ENCODE results near the gene BCAS4. TPM values are rescaled to one million over a fixed set of nuclear protein-coding genes. Genes with fewer than 3 reads are reported as not detected.
"Not testable (repeated sequence)": the region's sequence is repeated elsewhere in the genome, so short reads cannot be mapped to it uniquely, and the experiment has no call there.

Gene BCAS4
- total RNA-seq, 2 donors from 2014 or later = 9.5 to 25.2 TPM

DNA sequence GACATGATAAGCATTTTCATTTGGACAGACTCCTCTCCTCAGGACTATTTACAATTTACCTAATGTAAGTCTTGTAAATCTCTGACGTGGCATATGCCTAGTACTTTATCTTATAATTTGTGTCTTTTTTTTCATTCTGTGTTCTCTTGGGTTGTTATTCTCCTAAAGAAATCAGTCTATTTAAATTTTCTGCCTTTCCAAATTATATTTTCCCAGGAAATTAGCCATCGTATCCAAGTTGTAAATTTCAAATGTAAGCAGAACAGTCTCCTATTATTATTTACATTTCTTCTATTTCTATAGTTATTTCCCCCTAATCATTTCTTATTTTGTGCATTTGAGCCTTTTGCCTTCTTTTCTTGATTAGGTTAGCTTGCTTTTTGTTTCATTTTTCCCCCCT is 17.5 kb upstream of the BCAS4 start:
- peaks cover 2% of the 10 kb centered on the region for H3K27me3 Mint-ChIP-seq (ENCODE audit: insufficient read depth)
- H3K4me1 Mint-ChIP-seq = peaks cover 4% of the 10 kb centered on the region
- no peak overlapping the region for H3K4me3 ChIP-seq (ENCODE audit: low read length)
- H3K27ac Mint-ChIP-seq = no peak overlapping the region
- no peaks in the 10 kb centered on the region for H3K9me3 Mint-ChIP-seq
- no peaks in the 10 kb centered on the region for H3K9me3 ChIP-seq (ENCODE audit: control insufficient read depth, low read length)
- no peak for DNase-seq
- no peaks in the 10 kb centered on the region for H3K27me3 ChIP-seq (ENCODE audit: control insufficient read depth, insufficient read depth, low read length, poor library complexity, severe bottlenecking)
- 80 to 100% methylated on average over 1 to 2 of the region's 2 CpGs for WGBS, 2 experiments (ENCODE audit: insufficient coverage in 1 of 2, insufficient read length in 1 of 2)
- H3K4me1 ChIP-seq (ENCODE audit: control insufficient read depth, insufficient read depth, low read length) = peaks cover 3% of the 10 kb centered on the region
- no peaks in the 10 kb centered on the region for H3K36me3 ChIP-seq (ENCODE audit: control insufficient read depth, insufficient read depth, low read length)
- no peaks in the 10 kb centered on the region for H3K36me3 Mint-ChIP-seq (ENCODE audit: low read depth)
- H3K9ac ChIP-seq (ENCODE audit: extremely low read depth, low read length, poor library complexity, severe bottlenecking) = no peak overlapping the region
- no peak overlapping the region for H3K27ac ChIP-seq (ENCODE audit: low read depth, low read length)
- TF ChIP-seq, protein P1, sequence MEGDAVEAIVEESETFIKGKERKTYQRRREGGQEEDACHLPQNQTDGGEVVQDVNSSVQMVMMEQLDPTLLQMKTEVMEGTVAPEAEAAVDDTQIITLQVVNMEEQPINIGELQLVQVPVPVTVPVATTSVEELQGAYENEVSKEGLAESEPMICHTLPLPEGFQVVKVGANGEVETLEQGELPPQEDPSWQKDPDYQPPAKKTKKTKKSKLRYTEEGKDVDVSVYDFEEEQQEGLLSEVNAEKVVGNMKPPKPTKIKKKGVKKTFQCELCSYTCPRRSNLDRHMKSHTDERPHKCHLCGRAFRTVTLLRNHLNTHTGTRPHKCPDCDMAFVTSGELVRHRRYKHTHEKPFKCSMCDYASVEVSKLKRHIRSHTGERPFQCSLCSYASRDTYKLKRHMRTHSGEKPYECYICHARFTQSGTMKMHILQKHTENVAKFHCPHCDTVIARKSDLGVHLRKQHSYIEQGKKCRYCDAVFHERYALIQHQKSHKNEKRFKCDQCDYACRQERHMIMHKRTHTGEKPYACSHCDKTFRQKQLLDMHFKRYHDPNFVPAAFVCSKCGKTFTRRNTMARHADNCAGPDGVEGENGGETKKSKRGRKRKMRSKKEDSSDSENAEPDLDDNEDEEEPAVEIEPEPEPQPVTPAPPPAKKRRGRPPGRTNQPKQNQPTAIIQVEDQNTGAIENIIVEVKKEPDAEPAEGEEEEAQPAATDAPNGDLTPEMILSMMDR (conservative IDR thresholded peaks at IDR 0.05) = no peak
- H3K4me3 Mint-ChIP-seq = no peak overlapping the region

DNA sequence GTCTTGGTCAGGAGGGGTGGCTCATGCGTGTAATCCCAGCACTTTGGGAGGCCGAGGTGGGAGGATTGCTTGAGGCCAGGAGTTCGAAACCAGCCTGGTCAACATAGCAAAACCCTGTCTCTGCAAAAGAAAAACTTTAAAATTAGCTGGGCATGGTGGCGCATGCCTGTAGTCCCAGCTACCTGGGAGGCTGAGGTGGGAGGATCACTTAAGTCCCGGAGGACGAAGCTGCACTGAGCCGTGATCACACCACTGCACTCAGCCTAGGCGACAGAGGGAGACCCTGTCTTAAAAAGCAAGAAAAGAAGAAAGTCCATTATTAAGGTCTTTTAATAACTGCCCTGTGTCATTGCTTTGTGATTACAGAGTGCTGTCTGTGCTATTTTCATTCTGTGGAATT is 15.9 kb upstream of the BCAS4 start:
- not testable (repeated sequence) for H3K9me3 Mint-ChIP-seq; H3K4me3 Mint-ChIP-seq; DNase-seq; H3K36me3 Mint-ChIP-seq (ENCODE audit: low read depth); H3K4me1 Mint-ChIP-seq; H3K4me1 ChIP-seq (ENCODE audit: control insufficient read depth, insufficient read depth, low read length); H3K9ac ChIP-seq (ENCODE audit: extremely low read depth, low read length, poor library complexity, severe bottlenecking); H3K4me3 ChIP-seq (ENCODE audit: low read length); H3K27ac ChIP-seq (ENCODE audit: low read depth, low read length); H3K27me3 ChIP-seq (ENCODE audit: control insufficient read depth, insufficient read depth, low read length, poor library complexity, severe bottlenecking); H3K27ac Mint-ChIP-seq; H3K27me3 Mint-ChIP-seq (ENCODE audit: insufficient read depth); H3K9me3 ChIP-seq (ENCODE audit: control insufficient read depth, low read length); H3K36me3 ChIP-seq (ENCODE audit: control insufficient read depth, insufficient read depth, low read length)
- 98 to 99% methylated on average over 7 to 8 of the region's 8 CpGs for WGBS, 2 experiments (ENCODE audit: insufficient coverage in 1 of 2, insufficient read length in 1 of 2)

DNA sequence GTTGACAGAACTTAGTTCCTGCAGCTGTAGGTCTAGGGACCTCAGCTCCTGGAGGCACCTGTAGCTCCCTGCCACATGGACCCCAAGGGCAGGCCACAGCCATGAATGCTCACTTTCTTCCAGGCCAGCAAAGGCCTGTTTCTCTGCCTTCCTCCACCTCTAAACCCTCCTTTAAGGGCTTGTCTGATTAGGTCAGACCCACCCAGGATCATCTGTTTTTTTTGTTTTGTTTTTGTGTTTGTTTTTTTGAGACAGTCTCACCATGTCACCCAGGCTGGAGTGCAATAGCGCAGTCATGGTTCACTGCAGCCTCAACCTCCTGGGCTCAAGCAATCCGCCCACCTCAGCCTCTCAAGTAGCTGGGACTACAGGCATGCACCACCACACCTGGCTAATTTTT is 11.5 kb upstream of the BCAS4 start:
- Mint-ChIP-seq H3K27ac (no peak overlapping the region), H3K36me3 (ENCODE audit: low read depth) (no peaks in the 10 kb centered on the region), H3K4me3 (no peak overlapping the region), H3K9me3 (peaks cover 4% of the 10 kb centered on the region), H3K27me3 (ENCODE audit: insufficient read depth) (peaks cover 2% of the 10 kb centered on the region), H3K4me1 (peaks cover 1% of the 10 kb centered on the region)
- Histone ChIP-seq H3K9ac (ENCODE audit: extremely low read depth, low read length, poor library complexity, severe bottlenecking) (no peak overlapping the region), H3K4me3 (ENCODE audit: low read length) (no peak overlapping the region), H3K27ac (ENCODE audit: low read depth, low read length) (no peak overlapping the region), H3K27me3 (ENCODE audit: control insufficient read depth, insufficient read depth, low read length, poor library complexity, severe bottlenecking) (no peaks in the 10 kb centered on the region), H3K36me3 (ENCODE audit: control insufficient read depth, insufficient read depth, low read length) (no peaks in the 10 kb centered on the region), H3K9me3 (ENCODE audit: control insufficient read depth, low read length) (no peaks in the 10 kb centered on the region), H3K4me1 (ENCODE audit: control insufficient read depth, insufficient read depth, low read length) (no peaks in the 10 kb centered on the region)
- TF ChIP-seq, protein P1 (conservative IDR thresholded peaks at IDR 0.05) = no peak
- 74 to 94% methylated on average over 2 of the region's 2 CpGs for WGBS, 2 experiments (ENCODE audit: insufficient coverage in 1 of 2, insufficient read length in 1 of 2)
- DNase-seq = no peak

- peaks cover 2% of the 10 kb centered on the region for H3K27me3 Mint-ChIP-seq (ENCODE audit: insufficient read depth)
- WGBS, 2 experiments (ENCODE audit: insufficient coverage in 1 of 2, insufficient read length in 1 of 2) = 94% methylated on average over 5 to 6 of the region's 6 CpGs
- Histone ChIP-seq H3K9ac (ENCODE audit: extremely low read depth, low read length, poor library complexity, severe bottlenecking) (no peak overlapping the region), H3K9me3 (ENCODE audit: control insufficient read depth, low read length) (no peaks in the 10 kb centered on the region), H3K27ac (ENCODE audit: low read depth, low read length) (no peak overlapping the region), H3K27me3 (ENCODE audit: control insufficient read depth, insufficient read depth, low read length, poor library complexity, severe bottlenecking) (no peaks in the 10 kb centered on the region), H3K36me3 (ENCODE audit: control insufficient read depth, insufficient read depth, low read length) (no peaks in the 10 kb centered on the region), H3K4me3 (ENCODE audit: low read length) (no peak overlapping the region), H3K4me1 (ENCODE audit: control insufficient read depth, insufficient read depth, low read length) (no peaks in the 10 kb centered on the region)
- no peaks in the 10 kb centered on the region for H3K36me3 Mint-ChIP-seq (ENCODE audit: low read depth)
- TF ChIP-seq, protein P1 (conservative IDR thresholded peaks at IDR 0.05) = no peak
- H3K9me3 Mint-ChIP-seq = peaks cover 4% of the 10 kb centered on the region
- H3K4me1 Mint-ChIP-seq = peaks cover 5% of the 10 kb centered on the region
- DNase-seq = no peak
- H3K4me3 Mint-ChIP-seq = no peak overlapping the region
- no peak overlapping the region for H3K27ac Mint-ChIP-seq
Observed at GRCh38 chr20:50783903-50784302, 11.0 kb upstream of the BCAS4 start.

Measured in endodermal cell (in vitro differentiated cells).